ACC112 (cell line): ENCODE results near the gene MEF2A.

ENCODE experiments used
- H2AFZ ChIP-seq: fragments of 200-600 bp; sonication (generic); one replicate; pipeline ENCODE4 v1.6.0; 2017; ENCODE audit warnings: antibody characterized with exemption, low read length; ENCODE audit not compliant: unreplicated experiment
- H3K27ac ChIP-seq: fragments of 200-600 bp; sonication (generic); 2 replicates; pipeline ENCODE4 v1.5.1; 2014; ENCODE audit warnings: low read depth, mild to moderate bottlenecking, antibody characterized with exemption, low read length, moderate library complexity
- H3K27me3 ChIP-seq: fragments of 200-600 bp; sonication (generic); 2 replicates; pipeline ENCODE4 v1.6.1; 2014; ENCODE audit warnings: mild to moderate bottlenecking, antibody characterized with exemption, low read length, moderate library complexity, mixed read lengths; ENCODE audit not compliant: insufficient read depth
- H3K36me3 ChIP-seq: fragments of 200-600 bp; sonication (generic); 2 replicates; pipeline ENCODE4 v1.6.1; 2016; ENCODE audit warnings: mild to moderate bottlenecking, antibody characterized with exemption, low read length, moderate library complexity, mixed read lengths; ENCODE audit not compliant: insufficient read depth
- H3K4me1 ChIP-seq: fragments of 200-600 bp; sonication (generic); one replicate; pipeline ENCODE4 v1.6.1; 2016; ENCODE audit warnings: low read length, mixed read lengths; ENCODE audit not compliant: insufficient read depth, unreplicated experiment, control insufficient read depth
- H3K4me3 ChIP-seq: fragments of 200-600 bp; sonication (generic); 2 replicates; pipeline ENCODE4 v1.5.1; 2014; ENCODE audit warnings: mild to moderate bottlenecking, low read depth, low read length
- H3K79me2 ChIP-seq: fragments of 200-600 bp; sonication (generic); one replicate; pipeline ENCODE4 v1.6.0; 2016; ENCODE audit warnings: low read length; ENCODE audit not compliant: control insufficient read depth, unreplicated experiment, insufficient read depth

The MEF2A gene

DNA sequence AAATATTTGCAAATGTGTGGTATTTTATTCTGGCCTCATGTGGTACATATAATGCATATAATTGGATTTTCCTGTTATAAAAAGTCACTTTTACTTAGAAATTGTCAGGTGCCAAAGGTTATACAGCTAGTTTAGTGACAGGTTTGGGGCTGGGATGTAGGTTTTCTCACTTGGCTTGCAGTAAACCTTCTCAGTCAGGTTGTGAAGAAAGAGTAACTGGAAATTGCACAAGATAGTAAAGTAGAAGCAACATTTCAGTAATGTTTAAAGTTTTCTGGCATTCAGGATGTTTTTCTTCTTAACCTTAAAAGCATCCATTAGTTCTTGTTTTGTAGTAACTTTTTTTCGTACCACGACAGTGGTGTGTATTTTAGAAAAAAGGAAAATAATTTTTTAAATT is 53.9 kb downstream of the MEF2A start:
- Histone ChIP-seq H3K27ac (no peak overlapping the region), H3K27me3 (no peaks in the 10 kb centered on the region), H3K4me3 (no peak overlapping the region), H2AFZ (no peak overlapping the region), H3K4me1 (peaks cover 22% of the 10 kb centered on the region), H3K36me3 (peaks cover 8% of the 10 kb centered on the region), H3K79me2 (peaks cover 83% of the 10 kb centered on the region)

DNA sequence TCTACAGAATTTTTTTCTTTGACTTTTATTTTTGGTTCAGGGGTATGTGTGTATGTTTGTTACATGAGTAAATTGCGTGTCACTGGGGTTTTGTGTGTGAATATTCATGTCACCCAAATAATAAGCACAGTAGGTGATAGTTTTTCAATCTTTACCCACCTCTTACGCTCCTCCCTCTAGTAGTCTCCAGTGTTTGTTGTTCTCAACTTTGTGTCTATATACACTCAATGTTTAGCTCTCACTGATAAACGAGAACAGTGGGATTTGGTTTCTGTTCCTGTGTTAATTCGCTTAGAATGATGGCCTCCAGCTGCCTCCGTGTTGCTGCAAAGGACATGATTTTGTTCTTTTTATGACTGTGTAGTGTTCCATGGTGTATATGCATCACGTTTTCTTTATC is 54.4 kb downstream of the MEF2A start:
- H3K27me3 ChIP-seq: no peaks in the 10 kb centered on the region
- H3K79me2 ChIP-seq: peaks cover 84% of the 10 kb centered on the region
- no peak overlapping the region for H3K4me3 ChIP-seq
- H2AFZ ChIP-seq: no peak overlapping the region
- peaks cover 18% of the 10 kb centered on the region for H3K4me1 ChIP-seq
- peaks cover 13% of the 10 kb centered on the region for H3K36me3 ChIP-seq
- no peak overlapping the region for H3K27ac ChIP-seq

GRCh38 chr15:99621767-99622166 is 56.0 kb downstream of the MEF2A start:
- peaks cover 15% of the 10 kb centered on the region for H3K36me3 ChIP-seq
- H3K27me3 ChIP-seq: no peaks in the 10 kb centered on the region
- no peak overlapping the region for H3K4me3 ChIP-seq
- H3K27ac ChIP-seq: no peak overlapping the region
- H2AFZ ChIP-seq: no peak overlapping the region
- peaks cover 86% of the 10 kb centered on the region for H3K79me2 ChIP-seq
- H3K4me1 ChIP-seq: peaks cover 16% of the 10 kb centered on the region

DNA sequence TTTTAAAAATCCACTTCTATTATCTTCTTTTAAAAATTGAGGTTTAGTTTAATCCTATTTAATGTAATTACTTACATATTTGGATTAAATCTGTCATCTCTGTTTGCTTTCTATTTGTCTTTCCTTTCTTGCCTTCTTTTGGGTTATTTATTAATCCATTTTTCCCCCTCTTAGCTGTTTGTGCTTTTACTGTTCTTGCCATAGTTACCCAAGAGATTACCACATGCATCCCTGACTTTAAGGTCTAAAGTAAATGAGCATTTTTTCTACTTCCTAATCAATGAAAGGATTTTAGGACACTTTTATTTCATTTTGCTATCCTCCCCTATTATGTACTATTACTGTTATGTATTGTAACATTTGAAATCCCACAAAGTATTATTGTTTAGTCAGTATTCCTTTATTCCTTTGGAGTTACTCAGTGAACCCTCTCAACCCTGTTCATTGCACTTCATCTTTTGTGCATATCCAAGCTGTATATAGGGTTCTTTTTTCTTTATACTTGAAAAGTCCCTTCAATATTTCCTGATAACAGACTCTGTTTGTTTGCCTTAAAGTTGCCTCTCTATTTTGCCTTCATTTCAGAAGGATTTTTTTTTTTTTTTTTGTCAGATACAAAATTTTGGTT is 62.7 kb downstream of the MEF2A start:
- Histone ChIP-seq H2AFZ (no peak overlapping the region), H3K4me3 (no peak overlapping the region), H3K27ac (no peak overlapping the region), H3K4me1 (peaks cover 8% of the 10 kb centered on the region), H3K36me3 (peaks cover 15% of the 10 kb centered on the region), H3K27me3 (no peaks in the 10 kb centered on the region), H3K79me2 (peaks cover 68% of the 10 kb centered on the region)

- Histone ChIP-seq H2AFZ (no peak overlapping the region), H3K27me3 (no peaks in the 10 kb centered on the region), H3K36me3 (peaks cover 19% of the 10 kb centered on the region), H3K4me1 (peaks cover 8% of the 10 kb centered on the region), H3K79me2 (peaks cover 48% of the 10 kb centered on the region), H3K4me3 (no peak overlapping the region), H3K27ac (no peak overlapping the region)
These were observed 64.9 kb downstream of the MEF2A start for GRCh38 chr15:99630607-99631131.

GRCh38 chr15:99631255-99631654 is 65.5 kb downstream of the MEF2A start:
- Histone ChIP-seq H3K79me2 (peaks cover 42% of the 10 kb centered on the region), H3K4me3 (no peak overlapping the region), H2AFZ (no peak overlapping the region), H3K27me3 (no peaks in the 10 kb centered on the region), H3K27ac (no peak overlapping the region), H3K4me1 (peaks cover 8% of the 10 kb centered on the region), H3K36me3 (peaks cover 25% of the 10 kb centered on the region)

DNA sequence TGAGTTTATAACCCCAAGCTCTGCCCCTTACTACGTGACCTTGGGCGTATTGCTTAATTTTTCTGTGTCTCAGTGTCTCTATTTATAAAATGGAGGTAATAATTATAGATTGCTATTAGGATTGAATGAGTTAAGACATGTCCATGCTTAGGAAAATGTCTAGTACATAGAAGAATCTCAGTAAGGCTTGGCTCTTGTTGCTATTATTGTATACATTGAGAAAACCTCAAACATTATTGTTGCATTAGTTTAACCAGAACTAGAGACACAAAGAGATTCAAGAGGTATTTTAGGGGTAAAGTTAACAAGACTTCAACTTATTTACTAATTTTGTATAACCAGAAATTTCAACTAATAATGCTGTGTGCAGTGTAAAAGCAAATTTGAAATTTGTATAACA is 66.7 kb downstream of the MEF2A start:
- no peak overlapping the region for H2AFZ ChIP-seq
- H3K4me3 ChIP-seq: no peak overlapping the region
- H3K27me3 ChIP-seq: no peaks in the 10 kb centered on the region
- H3K27ac ChIP-seq: no peak overlapping the region
- peaks cover 35% of the 10 kb centered on the region for H3K79me2 ChIP-seq
- peaks cover 8% of the 10 kb centered on the region for H3K4me1 ChIP-seq
- H3K36me3 ChIP-seq: peaks cover 31% of the 10 kb centered on the region

- H3K79me2 ChIP-seq: peaks cover 24% of the 10 kb centered on the region
- peaks cover 31% of the 10 kb centered on the region for H3K36me3 ChIP-seq
- H3K4me3 ChIP-seq: no peak overlapping the region
- no peak overlapping the region for H2AFZ ChIP-seq
- H3K27ac ChIP-seq: no peak overlapping the region
- no peaks in the 10 kb centered on the region for H3K27me3 ChIP-seq
- H3K4me1 ChIP-seq: peaks cover 8% of the 10 kb centered on the region
These were observed 67.9 kb downstream of the MEF2A start for GRCh38 chr15:99633655-99634054.

- Histone ChIP-seq H3K4me1 (peaks cover 8% of the 10 kb centered on the region), H3K79me2 (peaks cover 22% of the 10 kb centered on the region), H3K36me3 (peaks cover 31% of the 10 kb centered on the region), H3K4me3 (no peak overlapping the region), H2AFZ (no peak overlapping the region), H3K27ac (no peak overlapping the region), H3K27me3 (no peaks in the 10 kb centered on the region)
These were observed 68.8 kb downstream of the MEF2A start for GRCh38 chr15:99634576-99634975.

- no peaks in the 10 kb centered on the region for H3K27me3 ChIP-seq
- H2AFZ ChIP-seq: no peak overlapping the region
- peaks cover 8% of the 10 kb centered on the region for H3K4me1 ChIP-seq
- H3K79me2 ChIP-seq: peaks cover 20% of the 10 kb centered on the region
- no peak overlapping the region for H3K27ac ChIP-seq
- peaks cover 31% of the 10 kb centered on the region for H3K36me3 ChIP-seq
- no peak overlapping the region for H3K4me3 ChIP-seq
These were observed 69.4 kb downstream of the MEF2A start for GRCh38 chr15:99635145-99635544.

GRCh38 chr15:99635794-99636193 is 70.0 kb downstream of the MEF2A start:
- Histone ChIP-seq H3K27me3 (no peaks in the 10 kb centered on the region), H3K4me1 (peaks cover 8% of the 10 kb centered on the region), H3K27ac (no peak overlapping the region), H3K4me3 (no peak overlapping the region), H2AFZ (no peak overlapping the region), H3K79me2 (peaks cover 15% of the 10 kb centered on the region), H3K36me3 (peaks cover 32% of the 10 kb centered on the region)
